ENCODE data around the gene RMND5B. TPM values are rescaled to one million over a fixed set of nuclear protein-coding genes. Genes with fewer than 3 reads are reported as not detected.

Gene RMND5B
- polyA plus RNA-seq, 1 of the 3 experiments (the other 2 are of a cell fraction): 42.8 TPM

DNA sequence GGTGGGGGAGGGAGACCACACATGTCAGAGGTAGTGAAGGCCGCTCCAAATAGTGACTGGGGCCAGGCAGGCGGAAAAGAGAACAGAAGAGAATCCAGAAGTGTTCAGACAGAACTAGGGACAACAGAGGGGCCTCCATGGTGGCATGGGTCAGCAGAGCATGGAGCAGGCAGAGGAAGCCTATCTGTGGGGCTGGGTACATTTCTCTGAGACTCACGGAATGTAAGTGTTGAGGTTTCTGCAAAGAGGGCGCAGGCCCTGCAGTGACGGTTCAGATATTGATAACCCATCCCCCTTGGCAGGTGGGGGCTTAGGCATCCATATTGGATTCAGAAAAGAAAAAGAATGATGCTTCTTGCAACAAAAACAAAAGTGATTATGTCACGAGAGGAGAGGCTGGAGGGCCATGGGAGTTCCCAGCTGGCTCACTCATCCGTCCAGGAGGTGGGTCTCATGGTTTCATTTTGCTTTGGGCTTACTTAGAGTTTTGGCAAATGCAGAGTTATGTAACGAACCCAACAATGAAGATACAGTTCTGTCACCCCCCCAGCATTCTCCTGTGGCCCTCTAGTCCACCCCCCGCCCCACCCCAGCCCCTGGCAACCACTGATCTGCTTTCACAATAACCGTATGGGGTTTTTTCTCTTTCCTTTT lies 5.4 kb upstream of the RMND5B start:
- Histone ChIP-seq H3K9me3 (no peaks in the 10 kb centered on the region), H3K27me3 (ENCODE audit: insufficient read depth) (no peaks in the 10 kb centered on the region), H3F3A (replicated peaks; ENCODE audit: insufficient read depth) (peaks cover 4% of the 10 kb centered on the region), H3K79me2 (ENCODE audit: insufficient read depth) (no peaks in the 10 kb centered on the region), H3K36me3 (replicated peaks in 1 of 2; ENCODE audit: control insufficient read depth in 1 of 2, insufficient read depth in 2 of 2, low read length in 1 of 2) (no peaks in the 10 kb centered on the region), H4K20me1 (ENCODE audit: insufficient read depth) (no peaks in the 10 kb centered on the region), H2AFZ (ENCODE audit: low read depth) (no peak overlapping the region), H3K27ac (ENCODE audit: low read depth in 2 of 2, low read length in 1 of 2) (no peak overlapping the region), H3K4me3 (ENCODE audit: low read depth in 2 of 2, low read length in 1 of 2) (no peak overlapping the region), H3K9me2 (no peaks in the 10 kb centered on the region), H3K4me1 (ENCODE audit: control insufficient read depth in 1 of 2, insufficient read depth in 2 of 2, low read depth in 1 of 2, low read length in 1 of 2) (peaks cover 0 to 29% of the 10 kb centered on the region in 2 experiments; a peak in 1 of 4 replicates), H3K4me2 (no peak overlapping the region), H3K9ac (no peak overlapping the region)
- TF ChIP-seq FOXM1 (IDR thresholded peaks at IDR 0.05; ENCODE audit: low read depth) (no peak), IRF3 (IDR thresholded peaks at IDR 0.05; ENCODE audit: low read depth, low read length) (no peak), RFX5 (IDR thresholded peaks at IDR 0.05; ENCODE audit: low read length) (no peak), ELF1 (IDR thresholded peaks at IDR 0.05) (no peak), PBX3 (IDR thresholded peaks at IDR 0.05) (no peak), EZH2phosphoT487 (IDR thresholded peaks at IDR 0.05; ENCODE audit: borderline replicate concordance, low read depth) (no peak), TEAD4 (IDR thresholded peaks at IDR 0.05; ENCODE audit: borderline replicate concordance, insufficient read depth) (no peak), TAF1 (IDR thresholded peaks at IDR 0.05; ENCODE audit: borderline replicate concordance, low read depth, low read length) (no peak)
- TF ChIP-seq, protein P1, sequence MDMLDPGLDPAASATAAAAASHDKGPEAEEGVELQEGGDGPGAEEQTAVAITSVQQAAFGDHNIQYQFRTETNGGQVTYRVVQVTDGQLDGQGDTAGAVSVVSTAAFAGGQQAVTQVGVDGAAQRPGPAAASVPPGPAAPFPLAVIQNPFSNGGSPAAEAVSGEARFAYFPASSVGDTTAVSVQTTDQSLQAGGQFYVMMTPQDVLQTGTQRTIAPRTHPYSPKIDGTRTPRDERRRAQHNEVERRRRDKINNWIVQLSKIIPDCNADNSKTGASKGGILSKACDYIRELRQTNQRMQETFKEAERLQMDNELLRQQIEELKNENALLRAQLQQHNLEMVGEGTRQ (IDR thresholded peaks at IDR 0.05; ENCODE audit: borderline replicate concordance, low read depth, low read length): no peak
- no peak for DNase-seq
- POLR2A ChIA-PET: no interaction called here
- CTCF ChIA-PET: interaction anchor here (9.4 kb wide), 1 partner anchor 48 kb away, joined by 116 read pairs; no protein-coding TSS in a partner anchor
- 81% methylated on average over 10 of the region's 10 CpGs for WGBS (ENCODE audit: low lambda C conversion rate)

GRCh38 chr5:178126556-178126955 lies 4.3 kb upstream of the RMND5B start:
- no peaks in the 10 kb centered on the region for H3K27me3 ChIP-seq (ENCODE audit: insufficient read depth)
- H3K4me3 ChIP-seq (ENCODE audit: low read depth in 2 of 2, low read length in 1 of 2): no peak overlapping the region
- H4K20me1 ChIP-seq (ENCODE audit: insufficient read depth): no peaks in the 10 kb centered on the region
- no peak for DNase-seq
- no peaks in the 10 kb centered on the region for H3K36me3 ChIP-seq (replicated peaks in 1 of 2; ENCODE audit: control insufficient read depth in 1 of 2, insufficient read depth in 2 of 2, low read length in 1 of 2)
- H3K9ac ChIP-seq: no peak overlapping the region
- 93% methylated on average over 3 of the region's 3 CpGs for WGBS (ENCODE audit: low lambda C conversion rate)
- POLR2A ChIA-PET: no interaction called here
- peaks cover 6% of the 10 kb centered on the region for H3K79me2 ChIP-seq (ENCODE audit: insufficient read depth)
- H3K9me2 ChIP-seq: no peaks in the 10 kb centered on the region
- H3K9me3 ChIP-seq: no peaks in the 10 kb centered on the region
- no peak overlapping the region for H3K27ac ChIP-seq (ENCODE audit: low read depth in 2 of 2, low read length in 1 of 2)
- no peak overlapping the region for H2AFZ ChIP-seq (ENCODE audit: low read depth)
- H3F3A ChIP-seq (replicated peaks; ENCODE audit: insufficient read depth): peaks cover 4% of the 10 kb centered on the region
- H3K4me1 ChIP-seq (ENCODE audit: control insufficient read depth in 1 of 2, insufficient read depth in 2 of 2, low read depth in 1 of 2, low read length in 1 of 2): peaks cover 0 to 24% of the 10 kb centered on the region in 2 experiments; a peak in 1 of 4 replicates
- H3K4me2 ChIP-seq: no peak overlapping the region
- CTCF ChIA-PET: interaction anchor here (1.6 to 9.4 kb wide), 2 partner anchors 28 to 49 kb away, joined by 3 to 116 read pairs; no protein-coding TSS in a partner anchor
- no peak for TF ChIP-seq SMC3 (IDR thresholded peaks at IDR 0.05; ENCODE audit: low read depth, low read length)
- no peak for TF ChIP-seq MEF2A (IDR thresholded peaks at IDR 0.05; ENCODE audit: borderline replicate concordance, low read depth)
- no peak for TF ChIP-seq REST (IDR thresholded peaks at IDR 0.05; ENCODE audit: low read depth, low read length)
- TF ChIP-seq POLR2AphosphoS5 (IDR thresholded peaks at IDR 0.05; ENCODE audit: low read depth, low read length): no peak
- TF ChIP-seq TEAD4 (IDR thresholded peaks at IDR 0.05; ENCODE audit: borderline replicate concordance, insufficient read depth): no peak
- TF ChIP-seq, protein P1 (IDR thresholded peaks at IDR 0.05; ENCODE audit: borderline replicate concordance, low read depth, low read length): no peak
- no peak for TF ChIP-seq SIN3A (IDR thresholded peaks at IDR 0.05; ENCODE audit: borderline replicate concordance, low read depth, low read length)
- TF ChIP-seq RFX5 (IDR thresholded peaks at IDR 0.05; ENCODE audit: low read length): no peak
- TF ChIP-seq MAX (IDR thresholded peaks at IDR 0.05; ENCODE audit: low read depth): no peak
